HepG2 (cell line): Measurements from ENCODE around the gene MTFP1. TPM values are rescaled to one million over a fixed set of nuclear protein-coding genes. Genes with fewer than 3 reads are reported as not detected.
A peak's percentile ranks its signal among the peaks of the same experiment; 100 is the strongest.

Source experiments
- CENPX ChIP-seq: sonication (generic); formaldehyde crosslinking; IDR thresholded peaks from 2 replicates; pipeline ENCODE4 v1.9.0; 2021; ENCODE audit warnings: mild to moderate bottlenecking, missing genetic modification reagents, moderate library complexity
- DNMT1 ChIP-seq: sonication (generic); formaldehyde crosslinking; IDR thresholded peaks from 2 replicates; pipeline ENCODE4 v1.5.1; 2020; ENCODE audit warnings: mild to moderate bottlenecking, missing genetic modification reagents
- EED ChIP-seq: sonication (generic); formaldehyde crosslinking; IDR thresholded peaks from 2 replicates; pipeline ENCODE4 v1.5.0; 2020; ENCODE audit warnings: mild to moderate bottlenecking, missing genetic modification reagents
- MAFF ChIP-seq: IDR thresholded peaks from 2 replicates; pipeline ENCODE4 v1.6.1; 2011; ENCODE audit warnings: low read depth, low read length, improper control_type of control experiment
- MYC ChIP-seq: sonication (generic); formaldehyde crosslinking; IDR thresholded peaks from 2 replicates; pipeline ENCODE4 v1.9.0; 2021; ENCODE audit warnings: missing genetic modification reagents, borderline replicate concordance
- NCOR1 ChIP-seq: fragments of 200-600 bp; sonication (generic); IDR thresholded peaks from 2 replicates; pipeline ENCODE4 v1.7.0; 2017; ENCODE audit warnings: antibody characterized with exemption, low read length, borderline replicate concordance
- SMARCE1 ChIP-seq: fragments of 450-650 bp; IDR thresholded peaks from 2 replicates; pipeline ENCODE4 v1.6.1; 2017; ENCODE audit warnings: borderline replicate concordance
- ZFYVE20 ChIP-seq: sonication (generic); formaldehyde crosslinking; IDR thresholded peaks from 2 replicates; pipeline ENCODE4 v1.8.0; 2023; ENCODE audit warnings: low read depth, mild to moderate bottlenecking, moderate library complexity, missing genetic modification reagents, borderline replicate concordance
- ZMYM3 ChIP-seq: sonication (generic); formaldehyde crosslinking; IDR thresholded peaks from 2 replicates; pipeline ENCODE4 v1.5.1; 2020; ENCODE audit warnings: mild to moderate bottlenecking, missing genetic modification reagents
- ZNF616 ChIP-seq: sonication (generic); formaldehyde crosslinking; IDR thresholded peaks from 2 replicates; pipeline ENCODE4 v1.5.0; 2020; ENCODE audit warnings: low read depth, mild to moderate bottlenecking, missing genetic modification reagents
- polyA plus RNA-seq, 8 experiments: library from polyadenylated mRNA; depleted of rRNA in 3 of 8; stranded (reverse) in 7 of 8; unstranded in 1 of 8; fragments of >200 nt; fragmentation: Illumina TruSeq in 4 of 8; extraction: Trizol in 4 of 8; gene quantifications; 2 replicates each; pipeline versions ENCODE4 v1.2.1 to v1.2.3, GENCODE V29; 2011 to 2016; ENCODE audit warnings: low read depth in 4 of 8, missing spikeins in 1 of 8, mixed read lengths in 1 of 8; ENCODE audit not compliant: insufficient read depth in 1 of 8
- total RNA-seq, 5 experiments: library from RNA; depleted of rRNA; stranded (reverse); fragments of >200 nt; fragmentation: Illumina TruSeq; extraction: Trizol; gene quantifications; 2 replicates each; pipeline ENCODE4 v1.2.3, GENCODE V29; 2016; ENCODE audit warnings: low read depth in 1 of 5
- TF ChIP-seq, protein P1 (sequence below): sonication (generic); formaldehyde crosslinking; IDR thresholded peaks from 2 replicates; pipeline ENCODE4 v1.5.0; 2020; ENCODE audit warnings: mild to moderate bottlenecking, missing genetic modification reagents
- TF ChIP-seq, protein P2 (sequence below): sonication (generic); formaldehyde crosslinking; IDR thresholded peaks from 2 replicates; pipeline ENCODE4 v1.4.0; 2020; ENCODE audit warnings: mild to moderate bottlenecking, missing genetic modification reagents
- TF ChIP-seq, protein P3 (sequence below): sonication (generic); formaldehyde crosslinking; IDR thresholded peaks from 2 replicates; pipeline ENCODE4 v1.5.0; 2020; ENCODE audit warnings: missing genetic modification reagents
- TF ChIP-seq, protein P4 (sequence below): sonication (generic); formaldehyde crosslinking; IDR thresholded peaks from 2 replicates; pipeline ENCODE4 v1.8.1; 2022; ENCODE audit warnings: mild to moderate bottlenecking, missing genetic modification reagents
- TF ChIP-seq, protein P5 (sequence below): sonication (generic); formaldehyde crosslinking; IDR thresholded peaks from 2 replicates; pipeline ENCODE4 v1.8.0; 2022; ENCODE audit warnings: mild to moderate bottlenecking, missing genetic modification reagents, borderline replicate concordance
- TF ChIP-seq, protein P6 (sequence below): sonication (generic); formaldehyde crosslinking; IDR thresholded peaks from 2 replicates; pipeline ENCODE4 v1.9.0; 2021; ENCODE audit warnings: missing genetic modification reagents, borderline replicate concordance

The MTFP1 gene
- total and polyA plus RNA-seq, 2 of the 13 experiments (the other 11 are each of a cell fraction or from before 2014, with no cell fraction given) = 29.5 to 45.6 TPM

DNA sequence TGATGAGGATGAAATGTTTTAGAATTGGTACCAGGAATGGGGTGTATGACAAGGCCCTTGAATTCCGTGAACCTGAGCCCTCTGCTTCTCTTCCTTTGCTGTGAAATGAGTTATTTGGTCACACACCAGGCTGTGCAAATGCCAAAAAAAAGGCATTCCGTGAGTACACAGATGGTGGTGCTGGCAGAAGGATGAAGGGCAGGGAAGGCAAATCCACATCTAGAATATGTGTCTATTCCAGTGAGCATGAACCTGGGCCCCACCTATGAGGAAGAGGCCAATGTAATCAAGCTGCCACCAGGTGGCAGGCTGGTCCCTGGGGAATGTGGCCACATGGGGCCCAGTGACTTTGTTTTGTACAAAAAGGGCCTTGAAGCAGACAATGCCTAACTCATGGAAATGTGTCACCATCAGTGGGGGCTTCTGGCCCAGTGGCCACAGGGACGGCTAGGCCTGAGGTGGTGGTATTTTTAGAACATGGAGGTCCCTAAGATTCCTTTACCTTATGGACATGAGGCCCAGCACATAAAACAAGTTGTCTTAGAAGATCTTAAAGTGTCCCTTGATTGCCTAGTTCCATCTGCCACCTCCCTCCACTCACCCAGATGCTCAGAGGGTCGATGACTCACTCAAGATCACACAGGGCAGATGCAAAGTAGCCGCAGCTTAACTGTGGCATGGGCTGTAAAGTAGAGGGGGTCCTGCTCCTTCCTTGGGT is 34.4 kb upstream of the MTFP1 start (continued):
- TF ChIP-seq, protein P1, sequence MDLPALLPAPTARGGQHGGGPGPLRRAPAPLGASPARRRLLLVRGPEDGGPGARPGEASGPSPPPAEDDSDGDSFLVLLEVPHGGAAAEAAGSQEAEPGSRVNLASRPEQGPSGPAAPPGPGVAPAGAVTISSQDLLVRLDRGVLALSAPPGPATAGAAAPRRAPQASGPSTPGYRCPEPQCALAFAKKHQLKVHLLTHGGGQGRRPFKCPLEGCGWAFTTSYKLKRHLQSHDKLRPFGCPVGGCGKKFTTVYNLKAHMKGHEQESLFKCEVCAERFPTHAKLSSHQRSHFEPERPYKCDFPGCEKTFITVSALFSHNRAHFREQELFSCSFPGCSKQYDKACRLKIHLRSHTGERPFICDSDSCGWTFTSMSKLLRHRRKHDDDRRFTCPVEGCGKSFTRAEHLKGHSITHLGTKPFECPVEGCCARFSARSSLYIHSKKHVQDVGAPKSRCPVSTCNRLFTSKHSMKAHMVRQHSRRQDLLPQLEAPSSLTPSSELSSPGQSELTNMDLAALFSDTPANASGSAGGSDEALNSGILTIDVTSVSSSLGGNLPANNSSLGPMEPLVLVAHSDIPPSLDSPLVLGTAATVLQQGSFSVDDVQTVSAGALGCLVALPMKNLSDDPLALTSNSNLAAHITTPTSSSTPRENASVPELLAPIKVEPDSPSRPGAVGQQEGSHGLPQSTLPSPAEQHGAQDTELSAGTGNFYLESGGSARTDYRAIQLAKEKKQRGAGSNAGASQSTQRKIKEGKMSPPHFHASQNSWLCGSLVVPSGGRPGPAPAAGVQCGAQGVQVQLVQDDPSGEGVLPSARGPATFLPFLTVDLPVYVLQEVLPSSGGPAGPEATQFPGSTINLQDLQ (CRISPR knock-in tag) = no peak
- TF ChIP-seq, protein P2, sequence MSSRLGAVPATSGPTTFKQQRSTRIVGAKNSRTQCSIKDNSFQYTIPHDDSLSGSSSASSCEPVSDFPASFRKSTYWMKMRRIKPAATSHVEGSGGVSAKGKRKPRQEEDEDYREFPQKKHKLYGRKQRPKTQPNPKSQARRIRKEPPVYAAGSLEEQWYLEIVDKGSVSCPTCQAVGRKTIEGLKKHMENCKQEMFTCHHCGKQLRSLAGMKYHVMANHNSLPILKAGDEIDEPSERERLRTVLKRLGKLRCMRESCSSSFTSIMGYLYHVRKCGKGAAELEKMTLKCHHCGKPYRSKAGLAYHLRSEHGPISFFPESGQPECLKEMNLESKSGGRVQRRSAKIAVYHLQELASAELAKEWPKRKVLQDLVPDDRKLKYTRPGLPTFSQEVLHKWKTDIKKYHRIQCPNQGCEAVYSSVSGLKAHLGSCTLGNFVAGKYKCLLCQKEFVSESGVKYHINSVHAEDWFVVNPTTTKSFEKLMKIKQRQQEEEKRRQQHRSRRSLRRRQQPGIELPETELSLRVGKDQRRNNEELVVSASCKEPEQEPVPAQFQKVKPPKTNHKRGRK (CRISPR knock-in tag) = no peak
- TF ChIP-seq ZNF616 (CRISPR knock-in tag) (no peak), ZFYVE20 (no peak), MAFF (no peak), SMARCE1 (no peak), NCOR1 (no peak), CENPX (CRISPR knock-in tag) (no peak), MYC (peak; percentile 40; the same call in 1 of the 2 replicates), EED (0 out of 2 replicates have a peak, but pooled peaks have one; percentile 41), DNMT1 (CRISPR knock-in tag) (0 out of 2 replicates have a peak, but pooled peaks have one; percentile 51), ZMYM3 (CRISPR knock-in tag) (peak; percentile 27; the same call in 1 of the 2 replicates)
- TF ChIP-seq, protein P3, sequence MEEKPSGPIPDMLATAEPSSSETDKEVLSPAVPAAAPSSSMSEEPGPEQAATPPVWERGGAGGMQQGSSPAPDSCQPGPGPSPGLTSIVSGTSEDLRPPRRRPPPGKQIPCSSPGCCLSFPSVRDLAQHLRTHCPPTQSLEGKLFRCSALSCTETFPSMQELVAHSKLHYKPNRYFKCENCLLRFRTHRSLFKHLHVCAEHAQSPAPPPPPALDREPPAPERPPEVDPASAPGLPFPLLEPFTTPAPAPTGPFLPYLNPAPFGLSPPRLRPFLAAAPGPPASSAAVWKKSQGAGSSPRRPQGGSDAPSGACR (CRISPR knock-in tag) = no peak
- TF ChIP-seq, protein P4, sequence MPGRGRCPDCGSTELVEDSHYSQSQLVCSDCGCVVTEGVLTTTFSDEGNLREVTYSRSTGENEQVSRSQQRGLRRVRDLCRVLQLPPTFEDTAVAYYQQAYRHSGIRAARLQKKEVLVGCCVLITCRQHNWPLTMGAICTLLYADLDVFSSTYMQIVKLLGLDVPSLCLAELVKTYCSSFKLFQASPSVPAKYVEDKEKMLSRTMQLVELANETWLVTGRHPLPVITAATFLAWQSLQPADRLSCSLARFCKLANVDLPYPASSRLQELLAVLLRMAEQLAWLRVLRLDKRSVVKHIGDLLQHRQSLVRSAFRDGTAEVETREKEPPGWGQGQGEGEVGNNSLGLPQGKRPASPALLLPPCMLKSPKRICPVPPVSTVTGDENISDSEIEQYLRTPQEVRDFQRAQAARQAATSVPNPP (CRISPR knock-in tag) = no peak
- TF ChIP-seq, protein P5, sequence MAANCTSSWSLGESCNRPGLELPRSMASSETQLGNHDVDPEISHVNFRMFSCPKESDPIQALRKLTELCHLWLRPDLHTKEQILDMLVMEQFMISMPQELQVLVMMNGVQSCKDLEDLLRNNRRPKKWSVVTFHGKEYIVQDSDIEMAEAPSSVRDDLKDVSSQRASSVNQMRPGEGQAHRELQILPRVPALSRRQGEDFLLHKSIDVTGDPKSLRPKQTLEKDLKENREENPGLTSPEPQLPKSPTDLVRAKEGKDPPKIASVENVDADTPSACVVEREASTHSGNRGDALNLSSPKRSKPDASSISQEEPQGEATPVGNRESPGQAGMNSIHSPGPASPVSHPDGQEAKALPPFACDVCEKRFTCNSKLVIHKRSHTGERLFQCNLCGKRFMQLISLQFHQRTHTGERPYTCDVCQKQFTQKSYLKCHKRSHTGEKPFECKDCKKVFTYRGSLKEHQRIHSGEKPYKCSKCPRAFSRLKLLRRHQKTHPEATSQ (CRISPR knock-in tag) = no peak
- TF ChIP-seq, protein P6, sequence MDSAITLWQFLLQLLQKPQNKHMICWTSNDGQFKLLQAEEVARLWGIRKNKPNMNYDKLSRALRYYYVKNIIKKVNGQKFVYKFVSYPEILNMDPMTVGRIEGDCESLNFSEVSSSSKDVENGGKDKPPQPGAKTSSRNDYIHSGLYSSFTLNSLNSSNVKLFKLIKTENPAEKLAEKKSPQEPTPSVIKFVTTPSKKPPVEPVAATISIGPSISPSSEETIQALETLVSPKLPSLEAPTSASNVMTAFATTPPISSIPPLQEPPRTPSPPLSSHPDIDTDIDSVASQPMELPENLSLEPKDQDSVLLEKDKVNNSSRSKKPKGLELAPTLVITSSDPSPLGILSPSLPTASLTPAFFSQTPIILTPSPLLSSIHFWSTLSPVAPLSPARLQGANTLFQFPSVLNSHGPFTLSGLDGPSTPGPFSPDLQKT (CRISPR knock-in tag) = no peak
